HL-60 (cell line): ENCODE measurements around the gene PPBP.

Source experiments
- CTCF ChIP-seq: IDR thresholded peaks from one replicate; pipeline ENCODE4 v1.5.1; 2011; ENCODE audit warnings: low read length, control low read depth, inconsistent platforms; ENCODE audit not compliant: insufficient read depth
- GABPA ChIP-seq: IDR thresholded peaks from 2 replicates; pipeline ENCODE4 v1.6.1; 2012; ENCODE audit warnings: low read depth
- POLR2AphosphoS5 ChIP-seq: IDR thresholded peaks from 2 replicates; pipeline ENCODE4 v1.6.1; 2012; ENCODE audit warnings: low read depth
- TF ChIP-seq, protein P1 (sequence below): IDR thresholded peaks from 2 replicates; pipeline ENCODE4 v1.6.1; 2012; ENCODE audit warnings: low read depth; ENCODE audit not compliant: insufficient replicate concordance

GRCh38 chr4:74012130-74012529, 24.1 kb upstream of the PPBP start:
- TF ChIP-seq CTCF = no peak
- TF ChIP-seq POLR2AphosphoS5 = no peak
- TF ChIP-seq, protein P1, sequence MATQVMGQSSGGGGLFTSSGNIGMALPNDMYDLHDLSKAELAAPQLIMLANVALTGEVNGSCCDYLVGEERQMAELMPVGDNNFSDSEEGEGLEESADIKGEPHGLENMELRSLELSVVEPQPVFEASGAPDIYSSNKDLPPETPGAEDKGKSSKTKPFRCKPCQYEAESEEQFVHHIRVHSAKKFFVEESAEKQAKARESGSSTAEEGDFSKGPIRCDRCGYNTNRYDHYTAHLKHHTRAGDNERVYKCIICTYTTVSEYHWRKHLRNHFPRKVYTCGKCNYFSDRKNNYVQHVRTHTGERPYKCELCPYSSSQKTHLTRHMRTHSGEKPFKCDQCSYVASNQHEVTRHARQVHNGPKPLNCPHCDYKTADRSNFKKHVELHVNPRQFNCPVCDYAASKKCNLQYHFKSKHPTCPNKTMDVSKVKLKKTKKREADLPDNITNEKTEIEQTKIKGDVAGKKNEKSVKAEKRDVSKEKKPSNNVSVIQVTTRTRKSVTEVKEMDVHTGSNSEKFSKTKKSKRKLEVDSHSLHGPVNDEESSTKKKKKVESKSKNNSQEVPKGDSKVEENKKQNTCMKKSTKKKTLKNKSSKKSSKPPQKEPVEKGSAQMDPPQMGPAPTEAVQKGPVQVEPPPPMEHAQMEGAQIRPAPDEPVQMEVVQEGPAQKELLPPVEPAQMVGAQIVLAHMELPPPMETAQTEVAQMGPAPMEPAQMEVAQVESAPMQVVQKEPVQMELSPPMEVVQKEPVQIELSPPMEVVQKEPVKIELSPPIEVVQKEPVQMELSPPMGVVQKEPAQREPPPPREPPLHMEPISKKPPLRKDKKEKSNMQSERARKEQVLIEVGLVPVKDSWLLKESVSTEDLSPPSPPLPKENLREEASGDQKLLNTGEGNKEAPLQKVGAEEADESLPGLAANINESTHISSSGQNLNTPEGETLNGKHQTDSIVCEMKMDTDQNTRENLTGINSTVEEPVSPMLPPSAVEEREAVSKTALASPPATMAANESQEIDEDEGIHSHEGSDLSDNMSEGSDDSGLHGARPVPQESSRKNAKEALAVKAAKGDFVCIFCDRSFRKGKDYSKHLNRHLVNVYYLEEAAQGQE = no peak
- TF ChIP-seq GABPA = no peak
